H1 (cell line): ENCODE measurements around the gene TAF1L. TPM values are rescaled to one million over a fixed set of nuclear protein-coding genes. Genes with fewer than 3 reads are reported as not detected.

Experiments
- CTCF ChIA-PET: fragments of 300-600 bp; sonication (Branson Sonifier 250); formaldehyde crosslinking; loops from one replicate; lab custom pipeline; 2021; ENCODE audit not compliant: partially characterized antibody; lab: Charles Lee
- POLR2A ChIA-PET: fragments of 300-600 bp; sonication (Branson Sonifier 250); formaldehyde crosslinking; loops from one replicate; lab custom pipeline; 2021; ENCODE audit warnings: inconsistent platforms; ENCODE audit not compliant: partially characterized antibody; lab: Charles Lee
- DNase-seq, 2 experiments: peaks; one replicate each; pipeline versions ENCODE4 v3.0.0 to v3.0.0-alpha.2; 2010 to 2022; ENCODE audit warnings: low spot score in 2 of 2, low read depth in 1 of 2, mixed read lengths in 1 of 2
- FAIRE-seq: peaks from 2 replicates; lab custom pipeline; 2011; peaks lifted over from hg19 to GRCh38; lab: Jason Lieb, UNC
- H2AFZ ChIP-seq: 2 replicates; pipeline ENCODE4 v1.8.1; 2012; ENCODE audit warnings: low read length, inconsistent platforms
- H2AK5ac ChIP-seq: 2 replicates; pipeline ENCODE4 v1.6.1; 2013; ENCODE audit warnings: low read depth, low read length
- H2BK120ac ChIP-seq: replicated peaks from 2 replicates; pipeline ENCODE3; 2013; ENCODE audit warnings: low read depth, low read length, inconsistent platforms
- H2BK12ac ChIP-seq: 2 replicates; pipeline ENCODE4 v1.6.1; 2013; ENCODE audit warnings: low read depth, low read length
- H2BK15ac ChIP-seq: 2 replicates; pipeline ENCODE4 v1.6.1; 2013; ENCODE audit warnings: low read length
- H2BK20ac ChIP-seq: 2 replicates; pipeline ENCODE4 v1.6.1; 2013; ENCODE audit warnings: low read length
- H2BK5ac ChIP-seq: 2 replicates; pipeline ENCODE4 v1.6.1; 2013; ENCODE audit warnings: low read depth, low read length
- H3K14ac ChIP-seq: 2 replicates; pipeline ENCODE4 v1.6.1; 2013; ENCODE audit warnings: inconsistent platforms; ENCODE audit not compliant: insufficient read length
- H3K18ac ChIP-seq: 2 replicates; pipeline ENCODE4 v1.6.1; 2013; ENCODE audit warnings: low read length; ENCODE audit errors: extremely low read depth
- H3K23ac ChIP-seq: 2 replicates; pipeline ENCODE4 v1.6.1; 2013; ENCODE audit warnings: inconsistent platforms; ENCODE audit not compliant: insufficient read length
- H3K23me2 ChIP-seq: 2 replicates; pipeline ENCODE4 v1.6.1; 2013; ENCODE audit warnings: low read depth, low read length
- H3K27ac ChIP-seq: 2 replicates; pipeline ENCODE4 v1.6.1; 2011; ENCODE audit warnings: low read depth, low read length, inconsistent platforms
- H3K27me3 ChIP-seq, 4 experiments: replicated peaks in 1 of 4; 1 replicate in 1 of 4; 2 replicates in 3 of 4; pipeline versions ENCODE4 v1.6.1 to v1.8.1; 2011 to 2013; ENCODE audit warnings: low read length in 3 of 4, mild to moderate bottlenecking in 3 of 4, inconsistent platforms in 2 of 4, mixed read lengths in 2 of 4, moderate library complexity in 1 of 4; ENCODE audit not compliant: control insufficient read depth in 3 of 4, insufficient read depth in 3 of 4; ENCODE audit errors: extremely low read depth in 1 of 4
- H3K36me3 ChIP-seq, 4 experiments: 2 replicates each; pipeline versions ENCODE4 v1.6.1 to v1.8.1; 2011 to 2013; ENCODE audit warnings: mild to moderate bottlenecking in 4 of 4, low read length in 3 of 4, moderate library complexity in 2 of 4, control low read depth in 1 of 4, inconsistent platforms in 1 of 4; ENCODE audit not compliant: insufficient read depth in 4 of 4, control insufficient read depth in 2 of 4
- H3K4ac ChIP-seq: replicated peaks from 2 replicates; pipeline ENCODE3; 2013; ENCODE audit warnings: low read length, low read depth, mixed read lengths, inconsistent platforms; ENCODE audit not compliant: insufficient read length
- H3K4me1 ChIP-seq, 4 experiments: replicated peaks in 1 of 4; 1 replicate in 1 of 4; 2 replicates in 3 of 4; pipeline versions ENCODE4 v1.6.1 to v1.8.1; 2011 to 2013; ENCODE audit warnings: low read length in 3 of 4, inconsistent platforms in 2 of 4, mixed read lengths in 1 of 4; ENCODE audit not compliant: insufficient read depth in 4 of 4, control insufficient read depth in 3 of 4
- H3K4me2 ChIP-seq, 2 experiments: 2 replicates each; pipeline versions ENCODE4 v1.6.1 to v1.8.1; 2011 to 2013; ENCODE audit warnings: low read depth in 2 of 2, low read length in 2 of 2, control low read depth in 1 of 2, inconsistent platforms in 1 of 2, mild to moderate bottlenecking in 1 of 2; ENCODE audit not compliant: insufficient read depth in 1 of 2
- H3K4me3 ChIP-seq, 4 experiments: fragments of 200-600, 300-600 bp in 1 of 4; sonication (generic), shearing (Covaris generic), sonication (Bioruptor Twin) in 1 of 4; 2 replicates each; pipeline versions ENCODE4 v1.5.1 to v1.8.1; 2011 to 2016; ENCODE audit warnings: low read length in 4 of 4, low read depth in 3 of 4, control low read depth in 2 of 4, inconsistent platforms in 2 of 4, mild to moderate bottlenecking in 2 of 4, mixed read lengths in 1 of 4, moderate library complexity in 1 of 4; ENCODE audit not compliant: insufficient read depth in 2 of 4; ENCODE audit errors: extremely low read depth in 1 of 4
- H3K56ac ChIP-seq: replicated peaks from 2 replicates; pipeline ENCODE3; 2013; ENCODE audit warnings: low read depth, mild to moderate bottlenecking, mixed read lengths, low read length, inconsistent platforms; ENCODE audit not compliant: insufficient read length
- H3K79me1 ChIP-seq: 2 replicates; pipeline ENCODE4 v1.6.1; 2013; ENCODE audit warnings: low read depth, low read length, control low read depth
- H3K79me2 ChIP-seq, 2 experiments: 2 replicates each; pipeline versions ENCODE4 v1.6.1 to v1.8.1; 2012 to 2013; ENCODE audit warnings: low read length in 2 of 2, mild to moderate bottlenecking in 2 of 2, inconsistent platforms in 1 of 2; ENCODE audit not compliant: insufficient read depth in 2 of 2, control insufficient read depth in 1 of 2
- H3K9ac ChIP-seq, 4 experiments: replicated peaks in 1 of 4; 1 replicate in 1 of 4; 2 replicates in 3 of 4; pipeline versions ENCODE4 v1.6.1 to v1.8.1; 2011 to 2013; ENCODE audit warnings: low read depth in 3 of 4, low read length in 3 of 4, control low read depth in 2 of 4, mild to moderate bottlenecking in 2 of 4, moderate library complexity in 2 of 4, inconsistent platforms in 1 of 4; ENCODE audit errors: extremely low read depth in 1 of 4
- H3K9me3 ChIP-seq, 2 experiments: 2 replicates each; pipeline versions ENCODE4 v1.6.1 to v1.8.1; 2012 to 2013; ENCODE audit warnings: mild to moderate bottlenecking in 2 of 2, moderate library complexity in 2 of 2, control low read depth in 1 of 2, inconsistent platforms in 1 of 2, low read depth in 1 of 2, low read length in 1 of 2, mixed read lengths in 1 of 2; ENCODE audit not compliant: insufficient read depth in 2 of 2
- H4K20me1 ChIP-seq, 2 experiments: replicated peaks in 1 of 2; 2 replicates each; pipeline versions ENCODE3 to v1.8.1; 2011 to 2013; ENCODE audit warnings: inconsistent platforms in 2 of 2, low read length in 2 of 2, mild to moderate bottlenecking in 1 of 2; ENCODE audit not compliant: insufficient read depth in 2 of 2, control insufficient read depth in 1 of 2
- H4K5ac ChIP-seq: 2 replicates; pipeline ENCODE4 v1.6.1; 2013; ENCODE audit warnings: low read length, low read depth, mixed read lengths, inconsistent platforms; ENCODE audit not compliant: insufficient read length
- H4K8ac ChIP-seq: 2 replicates; pipeline ENCODE4 v1.8.0; 2013; ENCODE audit warnings: mild to moderate bottlenecking, moderate library complexity, low read length, inconsistent platforms; ENCODE audit not compliant: insufficient read depth; ENCODE audit errors: extremely low read depth
- H4K91ac ChIP-seq: replicated peaks from 2 replicates; pipeline ENCODE3; 2013; ENCODE audit warnings: low read length, mixed read lengths, inconsistent platforms; ENCODE audit not compliant: insufficient read length
- CBX5 ChIP-seq: fragments of 300-800, 300-1000 bp; sonication (generic); IDR thresholded peaks from 2 replicates; pipeline ENCODE4 v1.7.1; 2016; ENCODE audit warnings: antibody characterized with exemption, low read length, low read depth
- CBX8 ChIP-seq: fragments of 300-800, 300-1000 bp; sonication (generic); IDR thresholded peaks from 2 replicates; pipeline ENCODE4 v1.7.1; 2016; ENCODE audit warnings: low read depth, low read length, borderline replicate concordance
- CTBP2 ChIP-seq: IDR thresholded peaks from 2 replicates; pipeline ENCODE4 v1.7.0; 2011; ENCODE audit warnings: borderline replicate concordance, mild to moderate bottlenecking, moderate library complexity, mixed read lengths, low read length; ENCODE audit not compliant: insufficient read depth, insufficient read length
- GABPA ChIP-seq: IDR thresholded peaks from 2 replicates; pipeline ENCODE4 v1.6.1; 2011; ENCODE audit warnings: mild to moderate bottlenecking, low read length, moderate library complexity, borderline replicate concordance; ENCODE audit not compliant: insufficient read depth
- GTF2F1 ChIP-seq: IDR thresholded peaks from 2 replicates; pipeline ENCODE4 v1.6.1; 2012; ENCODE audit warnings: low read depth, low read length, improper control_type of control experiment, borderline replicate concordance
- KDM4A ChIP-seq: IDR thresholded peaks from one replicate; pipeline ENCODE4 v1.7.1; 2012; ENCODE audit warnings: low read depth, mild to moderate bottlenecking, moderate library complexity, low read length, inconsistent platforms; ENCODE audit not compliant: severe bottlenecking
- MAFK ChIP-seq: IDR thresholded peaks from 2 replicates; pipeline ENCODE4 v1.6.1; 2012; ENCODE audit warnings: low read depth, mild to moderate bottlenecking, improper control_type of control experiment, low read length
- SIRT6 ChIP-seq: IDR thresholded peaks from one replicate; pipeline ENCODE4 v1.7.1; 2012; ENCODE audit warnings: low read length, inconsistent platforms
- SRF ChIP-seq: IDR thresholded peaks from 2 replicates; pipeline ENCODE4 v1.6.1; 2011; ENCODE audit warnings: mild to moderate bottlenecking, low read depth, low read length, moderate library complexity
- WGBS, 2 experiments: shearing (Covaris generic) in 1 of 2; methylation state at CpG; one replicate each; pipeline versions ENCODE4 v1.1.6 to v1.1.7; 2013 to 2015; ENCODE audit warnings: low lambda C conversion rate in 2 of 2, mixed read lengths in 2 of 2, inconsistent platforms in 1 of 2, low coverage in 1 of 2, missing lambda C conversion rate in 1 of 2; ENCODE audit not compliant: insufficient replicate concordance in 2 of 2, insufficient coverage in 1 of 2, insufficient read length in 1 of 2; ENCODE audit errors: extremely low coverage in 1 of 2, missing lambda C conversion rate in 1 of 2; 5-methylcytosine and 5-hydroxymethylcytosine counted together
- polyA plus RNA-seq, 7 experiments: library from polyadenylated mRNA; depleted of rRNA in 3 of 7; stranded (reverse) in 5 of 7; unstranded in 2 of 7; fragments of >200 nt in 5 of 7; fragments of 200-250 nt in 2 of 7; gene quantifications; 1 replicate in 5 of 7; 2 replicates in 1 of 7; 4 replicates in 1 of 7; pipeline versions ENCODE4 v1.2.1 to v1.2.3, GENCODE V29; 2011 to 2013; ENCODE audit warnings: missing spikeins in 2 of 7, mixed read lengths in 2 of 7
- total RNA-seq: library from RNA; stranded (reverse); fragmentation: NEBNext Ultra II Directional; extraction: Animal tissue kit (Norgen Biotek cat#: 25700); gene quantifications from 2 replicates; pipeline ENCODE4 v1.2.1, GENCODE V29; 2021
- TF ChIP-seq, protein P1 (sequence below): IDR thresholded peaks from 2 replicates; pipeline ENCODE4 v1.6.1; 2011; ENCODE audit warnings: low read length, improper control_type of control experiment
- TF ChIP-seq, protein P2 (sequence below): IDR thresholded peaks from 2 replicates; pipeline ENCODE4 v1.6.1; 2011; ENCODE audit warnings: low read depth, mild to moderate bottlenecking, low read length; ENCODE audit not compliant: insufficient read depth

Gene TAF1L
- total and polyA plus RNA-seq, 2 of the 8 experiments (the other 6 are each of a cell fraction or from before 2014, with no cell fraction given): not detected

DNA sequence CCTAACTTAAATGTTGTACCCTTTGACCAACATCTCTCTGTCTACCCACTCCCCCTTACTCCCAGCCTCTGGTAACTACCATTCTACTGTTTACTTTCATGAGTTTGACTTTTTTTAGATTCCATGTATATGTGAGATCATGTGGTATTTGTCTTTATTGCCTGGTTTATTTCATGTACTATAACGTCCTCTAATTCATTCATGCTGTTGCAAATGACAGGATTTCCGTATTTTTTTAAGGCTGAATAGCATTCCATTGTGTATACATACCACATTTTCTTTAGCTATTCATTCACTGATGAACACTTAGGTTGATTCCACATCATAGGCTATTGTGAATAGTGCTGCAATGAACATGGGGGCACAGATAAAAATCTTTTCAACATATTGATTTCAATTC is 50.7 kb downstream of the TAF1L start:
- no peaks in the 10 kb centered on the region for H3K23me2 ChIP-seq
- H2BK20ac ChIP-seq: no peak overlapping the region
- H2BK12ac ChIP-seq: no peak overlapping the region
- H3K27ac ChIP-seq: no peak overlapping the region
- no peaks in the 10 kb centered on the region for H4K20me1 ChIP-seq
- WGBS, 2 experiments: 83% methylated on average over 2 of the region's 2 CpGs; no CpG with 5 or more reads in 1 of the 2 experiments
- no peak for DNase-seq
- H3K4ac ChIP-seq: no peak overlapping the region
- H2BK15ac ChIP-seq: no peak overlapping the region
- H3K4me2 ChIP-seq: no peak overlapping the region
- POLR2A ChIA-PET: no interaction called here
- no peak overlapping the region for H4K8ac ChIP-seq
- no peak overlapping the region for H2AFZ ChIP-seq
- H3K36me3 ChIP-seq: no peaks in the 10 kb centered on the region
- TF ChIP-seq, protein P1, sequence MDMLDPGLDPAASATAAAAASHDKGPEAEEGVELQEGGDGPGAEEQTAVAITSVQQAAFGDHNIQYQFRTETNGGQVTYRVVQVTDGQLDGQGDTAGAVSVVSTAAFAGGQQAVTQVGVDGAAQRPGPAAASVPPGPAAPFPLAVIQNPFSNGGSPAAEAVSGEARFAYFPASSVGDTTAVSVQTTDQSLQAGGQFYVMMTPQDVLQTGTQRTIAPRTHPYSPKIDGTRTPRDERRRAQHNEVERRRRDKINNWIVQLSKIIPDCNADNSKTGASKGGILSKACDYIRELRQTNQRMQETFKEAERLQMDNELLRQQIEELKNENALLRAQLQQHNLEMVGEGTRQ: no peak
- TF ChIP-seq SIRT6: no peak
- no peak for TF ChIP-seq KDM4A
- TF ChIP-seq CBX8: no peak
- no peak for TF ChIP-seq CBX5
- no peak for TF ChIP-seq SRF
- no peak for TF ChIP-seq GTF2F1
- no peak for TF ChIP-seq MAFK
- TF ChIP-seq, protein P2, sequence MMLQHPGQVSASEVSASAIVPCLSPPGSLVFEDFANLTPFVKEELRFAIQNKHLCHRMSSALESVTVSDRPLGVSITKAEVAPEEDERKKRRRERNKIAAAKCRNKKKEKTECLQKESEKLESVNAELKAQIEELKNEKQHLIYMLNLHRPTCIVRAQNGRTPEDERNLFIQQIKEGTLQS: no peak
- no peak for TF ChIP-seq GABPA
- no peak for TF ChIP-seq CTBP2
- TF ChIP-seq, all 59 proteins: peak for 0
- H2AK5ac ChIP-seq: no peak overlapping the region
- no peak overlapping the region for H3K4me3 ChIP-seq
- no peak overlapping the region for H4K5ac ChIP-seq
- H2BK120ac ChIP-seq: no peak overlapping the region
- no peak overlapping the region for H3K56ac ChIP-seq
- H2BK5ac ChIP-seq: no peak overlapping the region
- no peak overlapping the region for H3K9ac ChIP-seq
- CTCF ChIA-PET: interaction anchor here (1.0 kb wide), 1 partner anchor 205 kb away, joined by 5 read pairs; no protein-coding TSS in a partner anchor
- H4K91ac ChIP-seq: no peak overlapping the region
- H3K79me2 ChIP-seq: no peaks in the 10 kb centered on the region
- no peak overlapping the region for H3K23ac ChIP-seq
- no peak for FAIRE-seq
- H3K4me1 ChIP-seq: no peaks in the 10 kb centered on the region
- no peak overlapping the region for H3K18ac ChIP-seq
- H3K79me1 ChIP-seq: no peaks in the 10 kb centered on the region
- H3K9me3 ChIP-seq: no peaks in the 10 kb centered on the region
- H3K27me3 ChIP-seq: no peaks in the 10 kb centered on the region
- H3K14ac ChIP-seq: no peak overlapping the region
